HepG2 (cell line): ENCODE data around the gene COLQ. TPM values are rescaled to one million over a fixed set of nuclear protein-coding genes. Genes with fewer than 3 reads are reported as not detected.

ENCODE experiments used
- ATAC-seq: fragments of 200-7000 bp; cut with Tn5 transposase; 3 replicates; pipeline ENCODE4 v1.9.1; 2020; ENCODE audit warnings: mild to moderate bottlenecking, moderate library complexity
- BruUV-seq: library from RNA; stranded (reverse); fragments of 400-500 nt; replicated peaks from 2 replicates; lab custom pipeline; 2021; lab: Mats Ljungman, UMichigan
- CTCF ChIA-PET: fragments of 300-600 bp; formaldehyde crosslinking; extraction: SDS; loops from one replicate; lab custom pipeline; 2021; ENCODE audit warnings: low total read pairs, inconsistent platforms, low intra/inter-chr PET ratio; lab: Yijun Ruan, JAX
- POLR2A ChIA-PET: fragments of 350-600 bp; sonication (Branson Sonifier 250); formaldehyde crosslinking; loops from one replicate; lab custom pipeline; 2020; ENCODE audit warnings: antibody characterized with exemption, inconsistent platforms; lab: Yijun Ruan, JAX
- DNase-seq: peaks from one replicate; pipeline ENCODE4 v3.0.0-alpha.2; 2015; ENCODE audit warnings: low spot score
- FAIRE-seq: peaks from 3 replicates; lab custom pipeline; 2011; peaks lifted over from hg19 to GRCh38; lab: Jason Lieb, UNC
- H2AFZ ChIP-seq: one replicate; pipeline ENCODE4 v1.6.1; 2011; ENCODE audit warnings: low read length, inconsistent platforms
- H3K27ac ChIP-seq: fragments of 300-600 bp; 3 replicates; pipeline ENCODE4 v1.8.0; 2011; ENCODE audit warnings: mixed run types, mild to moderate bottlenecking, mixed read lengths, low read length, inconsistent platforms; ENCODE audit not compliant: insufficient read depth; ENCODE audit errors: extremely low read length
- H3K27me3 ChIP-seq, 2 experiments: fragments of 200-600 bp in 1 of 2; 2 replicates in 1 of 2; 3 replicates in 1 of 2; pipeline versions ENCODE4 v1.6.0 to v1.8.0; 2011; ENCODE audit warnings: low read length in 2 of 2, mild to moderate bottlenecking in 2 of 2, moderate library complexity in 2 of 2, inconsistent platforms in 1 of 2; ENCODE audit not compliant: insufficient read depth in 2 of 2, control insufficient read depth in 1 of 2
- H3K36me3 ChIP-seq, 2 experiments: fragments of 200-600 bp in 1 of 2; replicated peaks in 1 of 2; 2 replicates in 1 of 2; 3 replicates in 1 of 2; pipeline versions ENCODE4 v1.5.1 to v1.8.0; 2011; ENCODE audit warnings: low read length in 2 of 2, inconsistent platforms in 1 of 2; ENCODE audit not compliant: insufficient read depth in 2 of 2, control insufficient read depth in 1 of 2
- H3K4me1 ChIP-seq: 2 replicates; pipeline ENCODE4 v1.5.1; 2012; ENCODE audit warnings: low read length, inconsistent platforms; ENCODE audit not compliant: insufficient read depth
- H3K4me2 ChIP-seq: 2 replicates; pipeline ENCODE4 v1.6.0; 2011; ENCODE audit warnings: low read depth, low read length, inconsistent platforms
- H3K4me3 ChIP-seq, 3 experiments: fragments of 200-600 bp in 1 of 3; sonication (generic), shearing (Covaris generic) in 1 of 3; replicated peaks in 1 of 3; 2 replicates each; pipeline ENCODE4 v1.5.1; 2011 to 2016; ENCODE audit warnings: low read length in 3 of 3, inconsistent platforms in 2 of 3, low read depth in 2 of 3, mild to moderate bottlenecking in 2 of 3, control low read depth in 1 of 3, mixed read lengths in 1 of 3; ENCODE audit not compliant: insufficient read depth in 1 of 3
- H3K79me2 ChIP-seq: one replicate; pipeline ENCODE4 v1.6.1; 2011; ENCODE audit warnings: low read length, inconsistent platforms; ENCODE audit not compliant: insufficient read depth
- H3K9ac ChIP-seq: 2 replicates; pipeline ENCODE4 v1.6.0; 2011; ENCODE audit warnings: mild to moderate bottlenecking, low read depth, low read length, inconsistent platforms; ENCODE audit not compliant: insufficient read depth
- H3K9me3 ChIP-seq: 2 replicates; pipeline ENCODE4 v1.5.1; 2012; ENCODE audit warnings: mild to moderate bottlenecking, low read length
- H4K20me1 ChIP-seq: 2 replicates; pipeline ENCODE4 v1.6.0; 2011; ENCODE audit warnings: inconsistent platforms, mild to moderate bottlenecking, low read length, moderate library complexity; ENCODE audit not compliant: insufficient read depth
- EZH2 ChIP-seq: conservative IDR thresholded peaks from 2 replicates; pipeline ENCODE4 v1.6.1; 2012; ENCODE audit warnings: mild to moderate bottlenecking, low read depth, low read length, moderate library complexity
- JUN ChIP-seq: sonication (generic); formaldehyde crosslinking; IDR thresholded peaks from 2 replicates; pipeline ENCODE4 v1.4.0; 2020; ENCODE audit warnings: mild to moderate bottlenecking, missing genetic modification reagents
- NFYC ChIP-seq: IDR thresholded peaks from 2 replicates; pipeline ENCODE4 v1.6.1; 2016; ENCODE audit warnings: missing genetic modification reagents, missing compliant biosample characterization
- RFXAP ChIP-seq: sonication (generic); formaldehyde crosslinking; IDR thresholded peaks from 2 replicates; pipeline ENCODE4 v1.4.0; 2020; ENCODE audit warnings: missing genetic modification reagents, borderline replicate concordance
- ZNF468 ChIP-seq: sonication (generic); formaldehyde crosslinking; IDR thresholded peaks from 2 replicates; pipeline ENCODE4 v1.8.0; 2022; ENCODE audit warnings: mild to moderate bottlenecking, moderate library complexity, missing genetic modification reagents
- WGBS: methylation state at CpG from one replicate; pipeline ENCODE4 v1.1.6; 2017; ENCODE audit warnings: low lambda C conversion rate; 5-methylcytosine and 5-hydroxymethylcytosine counted together
- in situ Hi-C: cut with HindIII; loops from 2 replicates; pipeline ENCODE4 v1.10.0; 2017; ENCODE audit warnings: low pct_unique_long_range_greater_than_20kb; ENCODE audit not compliant: extremely low pct_ligation_motif_present
- intact Hi-C: fragments of 100-400 bp; cut with micrococcal nuclease; formaldehyde crosslinking; loops from one replicate; pipeline ENCODE4 v1.10.0; 2022; ENCODE audit not compliant: unreplicated experiment
- polyA plus RNA-seq, 8 experiments: library from polyadenylated mRNA; depleted of rRNA in 3 of 8; stranded (reverse) in 7 of 8; unstranded in 1 of 8; fragments of >200 nt; fragmentation: Illumina TruSeq in 4 of 8; extraction: Trizol in 4 of 8; gene quantifications; 2 replicates each; pipeline versions ENCODE4 v1.2.1 to v1.2.3, GENCODE V29; 2011 to 2016; ENCODE audit warnings: low read depth in 4 of 8, missing spikeins in 1 of 8, mixed read lengths in 1 of 8; ENCODE audit not compliant: insufficient read depth in 1 of 8
- total RNA-seq, 5 experiments: library from RNA; depleted of rRNA; stranded (reverse); fragments of >200 nt; fragmentation: Illumina TruSeq; extraction: Trizol; gene quantifications; 2 replicates each; pipeline ENCODE4 v1.2.3, GENCODE V29; 2016; ENCODE audit warnings: low read depth in 1 of 5
- TF ChIP-seq, protein P1 (sequence below): sonication (generic); formaldehyde crosslinking; IDR thresholded peaks from 2 replicates; pipeline ENCODE4 v1.5.0; 2020; ENCODE audit warnings: missing genetic modification reagents
- TF ChIP-seq, protein P2 (sequence below): sonication (generic); formaldehyde crosslinking; IDR thresholded peaks from 2 replicates; pipeline ENCODE4 v1.5.1; 2020; ENCODE audit warnings: mild to moderate bottlenecking, missing genetic modification reagents
- TF ChIP-seq, protein P3 (sequence below): IDR thresholded peaks from 2 replicates; pipeline ENCODE4 v1.6.1; 2016; ENCODE audit warnings: missing biosample characterization, missing genetic modification reagents, low read depth
- TF ChIP-seq, protein P4 (sequence below): sonication (generic); formaldehyde crosslinking; IDR thresholded peaks from 2 replicates; pipeline ENCODE4 v1.5.0; 2020; ENCODE audit warnings: mild to moderate bottlenecking, missing genetic modification reagents, borderline replicate concordance

Gene COLQ
- total and polyA plus RNA-seq, 2 of the 13 experiments (the other 11 are each of a cell fraction or from before 2014, with no cell fraction given), result 0.31 to 0.46 TPM

DNA sequence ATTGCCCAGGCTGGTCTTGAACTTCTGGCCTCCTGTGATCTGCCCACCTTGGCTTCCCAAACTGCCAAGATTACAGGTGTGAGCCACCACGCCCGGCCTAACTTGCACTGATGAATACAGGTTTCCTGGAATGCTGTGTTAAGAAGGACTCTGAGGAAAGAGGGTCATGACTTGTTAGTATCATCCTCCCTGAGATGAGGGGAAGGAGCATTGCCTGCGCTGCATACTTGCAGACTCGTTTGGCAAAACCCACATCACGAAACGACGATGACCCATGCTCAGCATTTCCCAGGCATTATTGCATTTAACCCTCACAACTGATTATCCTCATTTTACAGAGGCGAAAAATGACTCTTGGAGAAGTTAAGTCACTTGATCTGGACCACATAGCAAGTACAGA is 18.9 kb downstream of the COLQ start:
- CTCF ChIA-PET, result no interaction called here
- H2AFZ ChIP-seq, result no peak overlapping the region
- H3K4me2 ChIP-seq, result no peak overlapping the region
- BruUV-seq, result no TSS peak
- no peaks in the 10 kb centered on the region for H3K9me3 ChIP-seq
- no peaks in the 10 kb centered on the region for H4K20me1 ChIP-seq
- H3K27me3 ChIP-seq, result peaks cover 4 to 6% of the 10 kb centered on the region in 2 experiments; a peak in 3 of 5 replicates
- H3K27ac ChIP-seq, result no peak overlapping the region
- POLR2A ChIA-PET, result no interaction called here
- FAIRE-seq (no peak), ATAC-seq (no peak), DNase-seq (no peak)
- 45% methylated on average over 8 of the region's 8 CpGs for WGBS
- no peaks in the 10 kb centered on the region for H3K36me3 ChIP-seq
- no peak overlapping the region for H3K9ac ChIP-seq
- intact Hi-C loops (no loop called here), in situ Hi-C loops (no loop called here)
- no peaks in the 10 kb centered on the region; the same call in 1 of the 2 replicates for H3K4me1 ChIP-seq
- H3K79me2 ChIP-seq, result no peaks in the 10 kb centered on the region
- H3K4me3 ChIP-seq, result no peak overlapping the region
- TF ChIP-seq, protein P1, sequence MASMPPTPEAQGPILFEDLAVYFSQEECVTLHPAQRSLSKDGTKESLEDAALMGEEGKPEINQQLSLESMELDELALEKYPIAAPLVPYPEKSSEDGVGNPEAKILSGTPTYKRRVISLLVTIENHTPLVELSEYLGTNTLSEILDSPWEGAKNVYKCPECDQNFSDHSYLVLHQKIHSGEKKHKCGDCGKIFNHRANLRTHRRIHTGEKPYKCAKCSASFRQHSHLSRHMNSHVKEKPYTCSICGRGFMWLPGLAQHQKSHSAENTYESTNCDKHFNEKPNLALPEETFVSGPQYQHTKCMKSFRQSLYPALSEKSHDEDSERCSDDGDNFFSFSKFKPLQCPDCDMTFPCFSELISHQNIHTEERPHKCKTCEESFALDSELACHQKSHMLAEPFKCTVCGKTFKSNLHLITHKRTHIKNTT (CRISPR knock-in tag), result no peak
- TF ChIP-seq JUN (CRISPR knock-in tag) (no peak), NFYC (CRISPR knock-in tag) (no peak), RFXAP (no peak), EZH2 (no peak), ZNF468 (CRISPR knock-in tag) (no peak)
- TF ChIP-seq, protein P2, sequence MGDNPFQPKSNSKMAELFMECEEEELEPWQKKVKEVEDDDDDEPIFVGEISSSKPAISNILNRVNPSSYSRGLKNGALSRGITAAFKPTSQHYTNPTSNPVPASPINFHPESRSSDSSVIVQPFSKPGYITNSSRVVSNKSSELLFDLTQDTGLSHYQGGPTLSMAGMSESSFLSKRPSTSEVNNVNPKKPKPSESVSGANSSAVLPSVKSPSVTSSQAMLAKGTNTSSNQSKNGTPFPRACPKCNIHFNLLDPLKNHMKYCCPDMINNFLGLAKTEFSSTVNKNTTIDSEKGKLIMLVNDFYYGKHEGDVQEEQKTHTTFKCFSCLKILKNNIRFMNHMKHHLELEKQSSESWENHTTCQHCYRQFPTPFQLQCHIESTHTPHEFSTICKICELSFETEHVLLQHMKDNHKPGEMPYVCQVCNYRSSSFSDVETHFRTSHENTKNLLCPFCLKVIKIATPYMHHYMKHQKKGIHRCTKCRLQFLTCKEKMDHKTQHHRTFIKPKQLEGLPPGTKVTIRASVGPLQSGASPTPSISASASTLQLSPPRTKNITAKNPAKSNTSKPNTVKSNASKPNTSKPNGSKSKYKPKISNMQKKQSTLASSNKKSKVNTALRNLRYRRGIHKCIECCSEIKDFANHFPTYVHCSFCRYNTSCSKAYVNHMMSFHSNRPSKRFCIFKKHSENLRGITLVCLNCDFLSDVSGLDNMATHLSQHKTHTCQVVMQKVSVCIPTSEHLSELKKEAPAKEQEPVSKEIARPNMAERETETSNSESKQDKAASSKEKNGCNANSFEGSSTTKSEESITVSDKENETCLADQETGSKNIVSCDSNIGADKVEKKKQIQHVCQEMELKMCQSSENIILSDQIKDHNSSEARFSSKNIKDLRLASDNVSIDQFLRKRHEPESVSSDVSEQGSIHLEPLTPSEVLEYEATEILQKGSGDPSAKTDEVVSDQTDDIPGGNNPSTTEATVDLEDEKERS (CRISPR knock-in tag), result no peak
- TF ChIP-seq, protein P3, sequence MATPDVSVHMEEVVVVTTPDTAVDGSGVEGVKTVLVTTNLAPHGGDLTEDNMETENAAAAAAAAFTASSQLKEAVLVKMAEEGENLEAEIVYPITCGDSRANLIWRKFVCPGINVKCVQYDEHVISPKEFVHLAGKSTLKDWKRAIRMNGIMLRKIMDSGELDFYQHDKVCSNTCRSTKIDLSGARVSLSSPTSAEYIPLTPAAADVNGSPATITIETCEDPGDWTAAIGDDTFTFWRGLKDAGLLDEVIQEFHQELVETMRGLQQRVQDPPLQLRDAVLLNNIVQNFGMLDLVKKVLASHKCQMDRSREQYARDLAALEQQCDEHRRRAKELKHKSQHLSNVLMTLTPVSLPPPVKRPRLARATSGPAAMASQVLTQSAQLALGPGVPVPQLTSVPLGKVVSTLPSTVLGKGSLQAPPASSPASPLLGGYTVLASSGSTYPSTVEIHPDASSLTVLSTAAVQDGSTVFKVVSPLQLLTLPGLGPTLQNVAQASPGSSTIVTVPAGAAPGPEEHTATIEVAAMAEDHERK (CRISPR knock-in tag), result no peak
- TF ChIP-seq, protein P4, sequence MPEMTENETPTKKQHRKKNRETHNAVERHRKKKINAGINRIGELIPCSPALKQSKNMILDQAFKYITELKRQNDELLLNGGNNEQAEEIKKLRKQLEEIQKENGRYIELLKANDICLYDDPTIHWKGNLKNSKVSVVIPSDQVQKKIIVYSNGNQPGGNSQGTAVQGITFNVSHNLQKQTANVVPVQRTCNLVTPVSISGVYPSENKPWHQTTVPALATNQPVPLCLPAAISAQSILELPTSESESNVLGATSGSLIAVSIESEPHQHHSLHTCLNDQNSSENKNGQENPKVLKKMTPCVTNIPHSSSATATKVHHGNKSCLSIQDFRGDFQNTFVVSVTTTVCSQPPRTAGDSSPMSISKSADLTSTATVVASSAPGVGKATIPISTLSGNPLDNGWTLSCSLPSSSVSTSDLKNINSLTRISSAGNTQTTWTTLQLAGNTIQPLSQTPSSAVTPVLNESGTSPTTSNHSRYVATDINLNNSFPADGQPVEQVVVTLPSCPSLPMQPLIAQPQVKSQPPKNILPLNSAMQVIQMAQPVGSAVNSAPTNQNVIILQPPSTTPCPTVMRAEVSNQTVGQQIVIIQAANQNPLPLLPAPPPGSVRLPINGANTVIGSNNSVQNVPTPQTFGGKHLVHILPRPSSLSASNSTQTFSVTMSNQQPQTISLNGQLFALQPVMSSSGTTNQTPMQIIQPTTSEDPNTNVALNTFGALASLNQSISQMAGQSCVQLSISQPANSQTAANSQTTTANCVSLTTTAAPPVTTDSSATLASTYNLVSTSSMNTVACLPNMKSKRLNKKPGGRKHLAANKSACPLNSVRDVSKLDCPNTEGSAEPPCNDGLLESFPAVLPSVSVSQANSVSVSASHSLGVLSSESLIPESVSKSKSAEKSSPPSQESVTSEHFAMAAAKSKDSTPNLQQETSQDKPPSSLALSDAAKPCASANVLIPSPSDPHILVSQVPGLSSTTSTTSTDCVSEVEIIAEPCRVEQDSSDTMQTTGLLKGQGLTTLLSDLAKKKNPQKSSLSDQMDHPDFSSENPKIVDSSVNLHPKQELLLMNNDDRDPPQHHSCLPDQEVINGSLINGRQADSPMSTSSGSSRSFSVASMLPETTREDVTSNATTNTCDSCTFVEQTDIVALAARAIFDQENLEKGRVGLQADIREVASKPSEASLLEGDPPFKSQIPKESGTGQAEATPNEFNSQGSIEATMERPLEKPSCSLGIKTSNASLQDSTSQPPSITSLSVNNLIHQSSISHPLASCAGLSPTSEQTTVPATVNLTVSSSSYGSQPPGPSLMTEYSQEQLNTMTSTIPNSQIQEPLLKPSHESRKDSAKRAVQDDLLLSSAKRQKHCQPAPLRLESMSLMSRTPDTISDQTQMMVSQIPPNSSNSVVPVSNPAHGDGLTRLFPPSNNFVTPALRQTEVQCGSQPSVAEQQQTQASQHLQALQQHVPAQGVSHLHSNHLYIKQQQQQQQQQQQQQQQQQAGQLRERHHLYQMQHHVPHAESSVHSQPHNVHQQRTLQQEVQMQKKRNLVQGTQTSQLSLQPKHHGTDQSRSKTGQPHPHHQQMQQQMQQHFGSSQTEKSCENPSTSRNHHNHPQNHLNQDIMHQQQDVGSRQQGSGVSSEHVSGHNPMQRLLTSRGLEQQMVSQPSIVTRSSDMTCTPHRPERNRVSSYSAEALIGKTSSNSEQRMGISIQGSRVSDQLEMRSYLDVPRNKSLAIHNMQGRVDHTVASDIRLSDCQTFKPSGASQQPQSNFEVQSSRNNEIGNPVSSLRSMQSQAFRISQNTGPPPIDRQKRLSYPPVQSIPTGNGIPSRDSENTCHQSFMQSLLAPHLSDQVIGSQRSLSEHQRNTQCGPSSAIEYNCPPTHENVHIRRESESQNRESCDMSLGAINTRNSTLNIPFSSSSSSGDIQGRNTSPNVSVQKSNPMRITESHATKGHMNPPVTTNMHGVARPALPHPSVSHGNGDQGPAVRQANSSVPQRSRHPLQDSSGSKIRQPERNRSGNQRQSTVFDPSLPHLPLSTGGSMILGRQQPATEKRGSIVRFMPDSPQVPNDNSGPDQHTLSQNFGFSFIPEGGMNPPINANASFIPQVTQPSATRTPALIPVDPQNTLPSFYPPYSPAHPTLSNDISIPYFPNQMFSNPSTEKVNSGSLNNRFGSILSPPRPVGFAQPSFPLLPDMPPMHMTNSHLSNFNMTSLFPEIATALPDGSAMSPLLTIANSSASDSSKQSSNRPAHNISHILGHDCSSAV (CRISPR knock-in tag), result no peak
